ENCODE data around the gene SOX6. TPM values are rescaled to one million over a fixed set of nuclear protein-coding genes. Genes with fewer than 3 reads are reported as not detected.

Gene SOX6
- total RNA-seq, 4 donors from 2014 or later = 1.6 to 22.7 (median 6.9) TPM

DNA sequence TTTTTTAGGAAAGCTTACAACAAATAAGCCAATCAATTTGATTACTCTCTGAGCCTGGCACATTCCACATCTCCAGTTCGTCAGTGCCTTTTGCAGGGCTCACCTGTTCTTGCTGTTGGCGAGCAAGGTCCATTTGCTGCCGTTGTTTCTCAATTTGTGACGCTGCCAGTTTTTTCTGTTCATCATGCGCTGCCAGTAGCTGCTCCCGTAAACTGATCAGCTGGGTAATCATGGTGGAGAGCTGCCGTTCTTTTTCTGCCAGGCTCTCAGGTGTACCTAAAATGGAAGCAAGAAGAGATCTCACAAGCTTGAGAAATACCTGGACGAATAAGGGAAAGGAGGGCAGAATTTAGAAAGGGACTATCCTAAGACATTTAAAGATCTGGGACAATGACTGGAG, 169.7 kb downstream of the SOX6 start:
- intact Hi-C loops (cut with DNase I; ENCODE audit: low total_unique reads) (no loop called here), in situ Hi-C loops (cut with MboI; ENCODE audit: low pct_ligation_motif_present in 1 of 4, low pct_unique_long_range_greater_than_20kb in 1 of 4, low sequenced_read_pairs in 3 of 4) (loop anchor here in 1 of 4 donors (25.0 kb wide), 1 partner anchor 426 kb away; no protein-coding TSS in a partner anchor)
- DNase-seq = peak; percentile 15

DNA sequence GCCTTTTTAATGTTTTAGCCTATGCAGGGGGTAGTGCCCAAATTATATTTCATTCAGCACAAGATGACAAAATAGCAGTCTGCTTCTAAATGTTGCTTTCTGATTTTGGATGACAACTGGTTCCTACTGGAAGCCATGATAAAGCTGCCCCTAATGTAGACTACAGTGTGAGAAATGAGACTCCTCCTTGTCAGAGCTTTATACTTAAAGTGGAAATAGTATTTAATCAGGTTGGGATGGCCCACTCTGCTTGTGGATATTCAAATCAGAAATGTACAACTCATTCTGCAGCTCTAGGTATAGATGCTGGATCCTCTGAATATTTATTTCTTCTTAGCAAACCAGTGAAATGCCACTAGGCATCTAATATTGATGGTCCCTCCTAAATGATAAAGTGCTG, 171.3 kb downstream of the SOX6 start:
- no peak for DNase-seq
- Histone ChIP-seq H3K4me3 (no peak overlapping the region), H3K27me3 (no peaks in the 10 kb centered on the region), H3K27ac (no peak overlapping the region), H3K9me3 (no peaks in the 10 kb centered on the region), H3K4me1 (peaks cover 0 to 12% (median 2%) of the 10 kb centered on the region in 4 donors), H3K36me3 (no peaks in the 10 kb centered on the region)
- TF ChIP-seq, protein P1, sequence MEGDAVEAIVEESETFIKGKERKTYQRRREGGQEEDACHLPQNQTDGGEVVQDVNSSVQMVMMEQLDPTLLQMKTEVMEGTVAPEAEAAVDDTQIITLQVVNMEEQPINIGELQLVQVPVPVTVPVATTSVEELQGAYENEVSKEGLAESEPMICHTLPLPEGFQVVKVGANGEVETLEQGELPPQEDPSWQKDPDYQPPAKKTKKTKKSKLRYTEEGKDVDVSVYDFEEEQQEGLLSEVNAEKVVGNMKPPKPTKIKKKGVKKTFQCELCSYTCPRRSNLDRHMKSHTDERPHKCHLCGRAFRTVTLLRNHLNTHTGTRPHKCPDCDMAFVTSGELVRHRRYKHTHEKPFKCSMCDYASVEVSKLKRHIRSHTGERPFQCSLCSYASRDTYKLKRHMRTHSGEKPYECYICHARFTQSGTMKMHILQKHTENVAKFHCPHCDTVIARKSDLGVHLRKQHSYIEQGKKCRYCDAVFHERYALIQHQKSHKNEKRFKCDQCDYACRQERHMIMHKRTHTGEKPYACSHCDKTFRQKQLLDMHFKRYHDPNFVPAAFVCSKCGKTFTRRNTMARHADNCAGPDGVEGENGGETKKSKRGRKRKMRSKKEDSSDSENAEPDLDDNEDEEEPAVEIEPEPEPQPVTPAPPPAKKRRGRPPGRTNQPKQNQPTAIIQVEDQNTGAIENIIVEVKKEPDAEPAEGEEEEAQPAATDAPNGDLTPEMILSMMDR (IDR thresholded peaks at IDR 0.05) = no peak
- TF ChIP-seq POLR2A (IDR thresholded peaks at IDR 0.05) (no peak), POLR2AphosphoS5 (IDR thresholded peaks at IDR 0.05) (no peak), EP300 (IDR thresholded peaks at IDR 0.05; ENCODE audit: low read depth) (no peak)
- intact Hi-C loops (cut with DNase I; ENCODE audit: low total_unique reads) (no loop called here), in situ Hi-C loops (cut with MboI; ENCODE audit: low pct_ligation_motif_present in 1 of 4, low pct_unique_long_range_greater_than_20kb in 1 of 4, low sequenced_read_pairs in 3 of 4) (loop anchor here in 1 of 4 donors (25.0 kb wide), 1 partner anchor 427 kb away; no protein-coding TSS in a partner anchor)

More for the DNA sequence above, 169.7 kb downstream of the SOX6 start:
- Histone ChIP-seq H3K27me3 (no peaks in the 10 kb centered on the region), H3K27ac (no peak overlapping the region), H3K4me3 (no peak overlapping the region), H3K9me3 (no peaks in the 10 kb centered on the region), H3K4me1 (peaks cover 0 to 12% (median 2%) of the 10 kb centered on the region in 4 donors), H3K36me3 (no peaks in the 10 kb centered on the region)
- TF ChIP-seq, protein P1 (IDR thresholded peaks at IDR 0.05) = no peak
- TF ChIP-seq POLR2AphosphoS5 (IDR thresholded peaks at IDR 0.05) (no peak), POLR2A (IDR thresholded peaks at IDR 0.05) (no peak), EP300 (IDR thresholded peaks at IDR 0.05; ENCODE audit: low read depth) (no peak)
- WGBS, 2 donors (ENCODE audit: low coverage in 1 of 2) = 70 to 83% methylated on average over 8 of the region's 8 CpGs

GRCh38 chr11:16184588-16184987, 171.8 kb downstream of the SOX6 start:
- Histone ChIP-seq H3K27ac (no peak overlapping the region), H3K4me1 (peaks cover 0 to 12% (median 2%) of the 10 kb centered on the region in 4 donors), H3K27me3 (no peaks in the 10 kb centered on the region), H3K36me3 (no peaks in the 10 kb centered on the region), H3K4me3 (no peak overlapping the region), H3K9me3 (no peaks in the 10 kb centered on the region)
- peak; percentile 14 for DNase-seq
- WGBS, 2 donors (ENCODE audit: low coverage in 1 of 2) = 14 to 16% methylated on average over 1 of the region's 1 CpG
- in situ Hi-C loops (cut with MboI; ENCODE audit: low pct_ligation_motif_present in 1 of 4, low pct_unique_long_range_greater_than_20kb in 1 of 4, low sequenced_read_pairs in 3 of 4) = loop anchor here in 1 of 4 donors (25.0 kb wide), 1 partner anchor 428 kb away; no protein-coding TSS in a partner anchor
- intact Hi-C loops (cut with DNase I; ENCODE audit: low total_unique reads) = no loop called here
- TF ChIP-seq, protein P1 (IDR thresholded peaks at IDR 0.05) = no peak
- TF ChIP-seq POLR2AphosphoS5 (IDR thresholded peaks at IDR 0.05) (peak in 1 of 3 donors; percentile 31), POLR2A (IDR thresholded peaks at IDR 0.05) (no peak), EP300 (IDR thresholded peaks at IDR 0.05; ENCODE audit: low read depth) (no peak)

GRCh38 chr11:16182553-16182952, 173.8 kb downstream of the SOX6 start:
- no peak for DNase-seq
- Histone ChIP-seq H3K4me1 (peaks cover 0 to 12% (median 2%) of the 10 kb centered on the region in 4 donors), H3K36me3 (no peaks in the 10 kb centered on the region), H3K27me3 (no peaks in the 10 kb centered on the region), H3K27ac (no peak overlapping the region), H3K4me3 (no peak overlapping the region), H3K9me3 (no peaks in the 10 kb centered on the region)
- intact Hi-C loops (cut with DNase I; ENCODE audit: low total_unique reads) (no loop called here), in situ Hi-C loops (cut with MboI; ENCODE audit: low pct_ligation_motif_present in 1 of 4, low pct_unique_long_range_greater_than_20kb in 1 of 4, low sequenced_read_pairs in 3 of 4) (loop anchor here in 1 of 4 donors (25.0 kb wide), 1 partner anchor 430 kb away; no protein-coding TSS in a partner anchor)
- 85 to 89% methylated on average over 2 of the region's 2 CpGs for WGBS, 2 donors (ENCODE audit: low coverage in 1 of 2)
- TF ChIP-seq, protein P1 (IDR thresholded peaks at IDR 0.05) = no peak
- TF ChIP-seq POLR2A (IDR thresholded peaks at IDR 0.05) (no peak), EP300 (IDR thresholded peaks at IDR 0.05; ENCODE audit: low read depth) (no peak), POLR2AphosphoS5 (IDR thresholded peaks at IDR 0.05) (no peak)
